Gastroesophageal sphincter (tissue), 4 donors: ENCODE data around the gene UCKL1. TPM values are rescaled to one million over a fixed set of nuclear protein-coding genes. Genes with fewer than 3 reads are reported as not detected.

Experiments
- ATAC-seq: fragments of 150-250 bp; one replicate; pipeline ENCODE4 v1.9.1; 2016; ENCODE audit warnings: mild to moderate bottlenecking, moderate library complexity
- H3K27ac ChIP-seq, 4 donors: fragments of 200-600 bp; sonication (generic) in 3 of 4; 1 replicate in 3 of 4; 2 replicates in 1 of 4; pipeline ENCODE4 v1.5.1; 2016 to 2019
- H3K27me3 ChIP-seq: fragments of 200-600 bp; sonication (generic); one replicate; pipeline ENCODE4 v1.5.1; 2019
- H3K36me3 ChIP-seq, 2 donors: fragments of 200-600 bp; sonication (generic); one replicate each; pipeline ENCODE4 v1.5.1; 2019; ENCODE audit warnings: control low read depth in 1 of 2
- H3K4me1 ChIP-seq, 3 donors: fragments of 200-600 bp; sonication (generic); 1 replicate in 2 of 3; 2 replicates in 1 of 3; pipeline ENCODE4 v1.5.1; 2016 to 2019; ENCODE audit warnings: control low read depth in 2 of 3
- H3K4me3 ChIP-seq, 2 donors: fragments of 200-600 bp; sonication (generic); one replicate each; pipeline ENCODE4 v1.5.1; 2019; ENCODE audit warnings: mild to moderate bottlenecking in 1 of 2, moderate library complexity in 1 of 2
- H3K9me3 ChIP-seq, 3 donors: fragments of 200-600 bp; sonication (generic); one replicate each; pipeline ENCODE4 v1.5.1; 2017 to 2019; ENCODE audit warnings: control low read depth in 2 of 3
- EP300 ChIP-seq: sonication (generic); formaldehyde crosslinking; IDR thresholded peaks from one replicate; pipeline ENCODE4 v1.6.1; 2017; ENCODE audit warnings: antibody characterized with exemption, mild to moderate bottlenecking
- POLR2A ChIP-seq, 2 donors: fragments of 450-650 bp; IDR thresholded peaks; one replicate each; pipeline ENCODE4 v1.6.1; 2017; ENCODE audit warnings: antibody characterized with exemption in 2 of 2, mild to moderate bottlenecking in 2 of 2, moderate library complexity in 1 of 2
- POLR2AphosphoS5 ChIP-seq: sonication (generic); formaldehyde crosslinking; IDR thresholded peaks from one replicate; pipeline ENCODE4 v1.6.1; 2017; ENCODE audit warnings: antibody characterized with exemption
- WGBS, 2 donors: methylation state at CpG; one replicate each; pipeline ENCODE4 v1.1.5; 2018; ENCODE audit warnings: low coverage in 1 of 2; 5-methylcytosine and 5-hydroxymethylcytosine counted together
- total RNA-seq, 4 donors: library from RNA; depleted of rRNA; stranded (reverse); fragments of >200 nt; gene quantifications; one replicate each; pipeline ENCODE4 v1.1.0, GENCODE V29; 2016
- TF ChIP-seq, protein P1 (sequence below), 4 experiments: fragments of 200-600 bp in 2 of 4; fragments of 450-650 bp in 2 of 4; sonication (generic) in 1 of 4; IDR thresholded peaks; one replicate each; pipeline ENCODE4 v1.5.1; 2017 to 2019; ENCODE audit warnings: antibody characterized with exemption in 4 of 4, mild to moderate bottlenecking in 2 of 4, moderate library complexity in 2 of 4

The UCKL1 gene
- total RNA-seq, 4 donors from 2014 or later: 19.8 to 27.7 (median 22.6) TPM

DNA sequence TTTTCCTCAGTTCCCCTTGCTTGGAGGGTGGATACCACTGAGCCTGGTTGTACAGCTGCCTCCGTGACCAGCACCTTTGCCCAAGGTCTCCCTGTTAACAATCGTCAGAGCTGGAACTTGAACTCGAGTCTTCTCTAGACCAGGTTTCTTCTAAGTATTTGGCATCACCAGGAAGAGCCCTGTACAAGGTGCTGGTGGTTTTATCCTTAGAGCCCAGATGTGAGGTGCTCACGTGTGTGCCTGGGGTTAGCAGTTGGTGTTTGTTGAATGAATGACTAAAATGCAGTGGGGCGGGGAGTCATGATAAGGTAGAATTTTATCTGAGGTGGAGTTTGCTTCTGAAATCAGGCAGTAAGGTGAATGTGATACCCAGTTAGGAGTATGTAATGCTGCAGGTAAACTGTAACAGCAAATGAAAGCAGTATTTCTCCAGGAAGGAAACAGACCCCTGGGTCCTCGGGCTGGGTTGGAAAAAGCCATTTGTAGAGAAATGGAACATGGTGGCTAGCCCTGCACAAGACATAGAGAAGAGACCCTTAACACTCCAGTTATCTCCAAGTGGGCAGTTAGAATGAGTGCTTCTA lies 58.1 kb downstream of the UCKL1 start:
- Histone ChIP-seq H3K27me3 (no peaks in the 10 kb centered on the region), H3K4me3 (no peak overlapping the region), H3K27ac (no peak overlapping the region), H3K4me1 (peaks cover 0 to 73% (median 18%) of the 10 kb centered on the region in 3 donors), H3K9me3 (no peaks in the 10 kb centered on the region), H3K36me3 (no peaks in the 10 kb centered on the region)
- 82 to 100% methylated on average over 1 to 6 of the region's 6 CpGs for WGBS, 2 donors
- TF ChIP-seq, protein P1, sequence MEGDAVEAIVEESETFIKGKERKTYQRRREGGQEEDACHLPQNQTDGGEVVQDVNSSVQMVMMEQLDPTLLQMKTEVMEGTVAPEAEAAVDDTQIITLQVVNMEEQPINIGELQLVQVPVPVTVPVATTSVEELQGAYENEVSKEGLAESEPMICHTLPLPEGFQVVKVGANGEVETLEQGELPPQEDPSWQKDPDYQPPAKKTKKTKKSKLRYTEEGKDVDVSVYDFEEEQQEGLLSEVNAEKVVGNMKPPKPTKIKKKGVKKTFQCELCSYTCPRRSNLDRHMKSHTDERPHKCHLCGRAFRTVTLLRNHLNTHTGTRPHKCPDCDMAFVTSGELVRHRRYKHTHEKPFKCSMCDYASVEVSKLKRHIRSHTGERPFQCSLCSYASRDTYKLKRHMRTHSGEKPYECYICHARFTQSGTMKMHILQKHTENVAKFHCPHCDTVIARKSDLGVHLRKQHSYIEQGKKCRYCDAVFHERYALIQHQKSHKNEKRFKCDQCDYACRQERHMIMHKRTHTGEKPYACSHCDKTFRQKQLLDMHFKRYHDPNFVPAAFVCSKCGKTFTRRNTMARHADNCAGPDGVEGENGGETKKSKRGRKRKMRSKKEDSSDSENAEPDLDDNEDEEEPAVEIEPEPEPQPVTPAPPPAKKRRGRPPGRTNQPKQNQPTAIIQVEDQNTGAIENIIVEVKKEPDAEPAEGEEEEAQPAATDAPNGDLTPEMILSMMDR (IDR thresholded peaks at IDR 0.05): no peak
- TF ChIP-seq POLR2A (IDR thresholded peaks at IDR 0.05): no peak
- TF ChIP-seq POLR2AphosphoS5: no peak
- ATAC-seq: no peak

DNA sequence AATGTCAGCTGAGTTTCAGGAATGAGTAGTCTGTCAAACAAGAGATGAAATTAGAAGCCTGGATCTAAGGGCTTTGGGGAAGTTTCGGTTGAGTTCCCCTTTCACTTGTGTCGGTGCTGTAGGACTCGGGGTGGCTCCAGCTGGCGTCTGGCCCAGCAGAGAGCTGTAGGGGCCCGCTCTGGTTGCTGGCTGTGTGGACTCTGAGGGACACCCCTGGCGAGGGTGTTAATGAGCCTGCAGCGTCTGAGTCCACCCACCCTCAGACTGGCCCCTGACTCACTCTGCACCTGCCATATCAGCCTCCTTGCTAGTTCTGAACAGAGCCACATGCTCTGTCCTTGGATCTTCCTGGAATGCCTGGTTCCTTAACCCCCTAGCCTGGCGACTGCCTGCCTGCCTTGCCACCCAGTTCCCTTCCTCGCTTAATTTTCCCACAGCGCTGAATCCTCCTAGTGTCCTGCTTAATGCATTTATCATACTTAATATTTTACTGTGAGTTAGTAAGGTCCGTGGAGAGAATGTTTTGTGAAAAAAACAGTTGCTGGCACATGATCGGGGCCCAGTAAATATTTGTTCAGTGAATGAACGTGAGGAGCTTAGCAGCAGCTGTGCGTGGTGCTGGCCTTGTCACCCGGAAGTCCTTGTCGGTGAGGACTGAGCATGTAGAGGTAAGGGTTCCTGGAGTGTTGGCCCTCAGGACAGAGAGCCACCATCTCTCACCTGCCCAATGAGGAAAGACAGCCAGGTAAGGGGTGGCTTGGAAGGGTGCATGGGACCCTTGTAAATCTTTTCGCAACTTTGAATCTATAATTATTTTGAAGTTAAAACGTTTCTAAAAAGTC lies 59.7 kb downstream of the UCKL1 start:
- no peak for ATAC-seq

DNA sequence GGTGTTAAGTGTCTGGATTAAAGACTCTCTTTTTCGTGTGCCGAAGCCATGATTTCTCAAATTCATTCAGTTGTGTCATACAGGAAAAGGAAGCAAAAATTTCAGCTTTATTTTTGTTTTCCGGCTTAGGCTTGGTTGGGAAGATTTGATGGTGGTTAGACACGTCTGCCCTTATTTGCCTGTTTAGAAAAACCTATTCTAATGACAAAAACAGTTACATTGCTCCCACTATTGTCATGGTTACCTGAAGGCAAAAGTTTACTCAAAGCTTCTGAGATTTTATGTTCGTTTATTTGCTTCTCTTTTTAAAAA lies 60.3 kb downstream of the UCKL1 start:
- H3K36me3 ChIP-seq: peaks cover 0 to 18% of the 10 kb centered on the region in 2 donors
- no peak for ATAC-seq
- H3K27ac ChIP-seq: peak overlapping the region; percentile 7 to 87 (median 82)
- H3K4me3 ChIP-seq: peak overlapping the region; percentile 49 to 65
- TF ChIP-seq POLR2A (IDR thresholded peaks at IDR 0.05) (no peak), POLR2AphosphoS5 (no peak), EP300 (no peak)
- TF ChIP-seq, protein P1 (IDR thresholded peaks at IDR 0.05): no peak
- no peaks in the 10 kb centered on the region for H3K27me3 ChIP-seq
- WGBS, 2 donors: 0% methylated on average over 5 of the region's 5 CpGs
- H3K4me1 ChIP-seq: peaks cover 0 to 58% (median 15%) of the 10 kb centered on the region in 3 donors
- no peaks in the 10 kb centered on the region for H3K9me3 ChIP-seq

More for the DNA sequence above, 59.7 kb downstream of the UCKL1 start:
- TF ChIP-seq POLR2A (IDR thresholded peaks at IDR 0.05) (no peak), POLR2AphosphoS5 (no peak), EP300 (no peak)
- TF ChIP-seq, protein P1 (IDR thresholded peaks at IDR 0.05): no peak
- Histone ChIP-seq H3K9me3 (no peaks in the 10 kb centered on the region), H3K36me3 (peaks cover 0 to 12% of the 10 kb centered on the region in 2 donors), H3K4me3 (peak overlapping the region; percentile 49 to 65), H3K4me1 (peaks cover 0 to 64% (median 18%) of the 10 kb centered on the region in 3 donors), H3K27ac (peak overlapping the region in 3 of 4 donors; percentile 79 to 87 (median 84)), H3K27me3 (no peaks in the 10 kb centered on the region)
- WGBS, 2 donors: 5 to 13% methylated on average over 12 to 13 of the region's 18 CpGs

DNA sequence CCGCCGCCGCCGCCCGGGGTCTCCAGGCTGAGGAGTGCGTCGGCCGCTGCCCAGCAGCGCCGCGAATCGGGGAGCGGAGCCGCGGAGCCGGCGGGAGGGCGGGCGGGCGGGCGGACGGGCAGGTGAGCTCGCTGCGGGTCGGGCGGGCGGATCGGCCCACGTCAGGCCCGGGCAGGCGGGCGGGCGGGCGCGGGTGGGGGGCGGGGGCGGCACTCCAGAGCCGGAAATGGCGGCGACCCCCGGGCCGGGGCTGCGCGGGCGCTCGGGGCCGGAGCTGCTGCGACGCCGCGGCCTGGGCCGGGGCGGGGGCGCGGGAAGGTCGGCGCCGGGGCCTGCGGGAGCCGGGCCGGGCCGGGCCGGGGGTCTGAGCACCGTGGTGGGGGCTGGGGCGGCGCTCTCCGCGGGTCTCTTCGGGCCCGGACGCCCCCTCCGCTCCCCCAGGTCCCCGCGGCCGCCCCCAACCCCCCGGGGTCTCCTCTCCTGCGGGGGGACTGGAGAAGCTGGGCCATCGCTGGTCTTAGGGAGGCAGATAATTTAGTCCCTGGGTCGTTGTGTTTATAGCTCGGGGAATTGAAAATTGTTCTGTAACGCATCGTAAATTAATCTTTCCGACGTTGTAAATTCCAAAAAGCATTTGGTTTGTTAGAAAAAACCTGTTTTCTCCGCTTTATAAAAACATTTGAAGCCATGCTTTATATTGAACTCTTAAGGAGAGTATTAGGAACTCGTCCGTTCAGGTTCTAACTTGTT lies 60.8 kb downstream of the UCKL1 start:
- Histone ChIP-seq H3K27me3 (no peaks in the 10 kb centered on the region), H3K36me3 (peaks cover 0 to 23% of the 10 kb centered on the region in 2 donors), H3K27ac (peak overlapping the region; percentile 7 to 87 (median 82)), H3K4me3 (peak overlapping the region; percentile 49 to 65), H3K4me1 (peaks cover 0 to 53% (median 15%) of the 10 kb centered on the region in 3 donors), H3K9me3 (no peaks in the 10 kb centered on the region)
- no peak for ATAC-seq
- 0% methylated on average over 7 to 11 of the region's 87 CpGs for WGBS, 2 donors
- TF ChIP-seq, protein P1 (IDR thresholded peaks at IDR 0.05): no peak
- TF ChIP-seq POLR2AphosphoS5 (no peak), POLR2A (IDR thresholded peaks at IDR 0.05) (no peak), EP300 (no peak)
